Measurements from ENCODE around the gene STPG1.

The STPG1 gene

GRCh38 chr1:24403806-24404205 lies 9.8 kb downstream of the STPG1 start:
- Histone ChIP-seq H3K27me3 (replicated peaks; ENCODE audit: control insufficient read depth, insufficient read depth, low read length, poor library complexity, severe bottlenecking) (no peaks in the 10 kb centered on the region), H3K36me3 (ENCODE audit: control insufficient read depth, insufficient read depth, low read length) (no peaks in the 10 kb centered on the region), H3K27ac (ENCODE audit: insufficient read depth, low read length, poor library complexity, severe bottlenecking) (no peak overlapping the region), H3K4me1 (ENCODE audit: control insufficient read depth, insufficient read depth, low read length, poor library complexity, severe bottlenecking) (no peaks in the 10 kb centered on the region), H3K9me3 (ENCODE audit: control insufficient read depth, low read length) (no peaks in the 10 kb centered on the region), H3K4me3 (ENCODE audit: insufficient read depth, low read depth, low read length, poor library complexity, severe bottlenecking) (no peak overlapping the region)
- no peak for DNase-seq

- H3K4me1 ChIP-seq (ENCODE audit: control insufficient read depth, insufficient read depth, low read length, poor library complexity, severe bottlenecking): no peaks in the 10 kb centered on the region
- no peak for DNase-seq
- no peak overlapping the region for H3K27ac ChIP-seq (ENCODE audit: insufficient read depth, low read length, poor library complexity, severe bottlenecking)
- no peaks in the 10 kb centered on the region for H3K9me3 ChIP-seq (ENCODE audit: control insufficient read depth, low read length)
- no peak overlapping the region for H3K4me3 ChIP-seq (ENCODE audit: insufficient read depth, low read depth, low read length, poor library complexity, severe bottlenecking)
- H3K27me3 ChIP-seq (replicated peaks; ENCODE audit: control insufficient read depth, insufficient read depth, low read length, poor library complexity, severe bottlenecking): no peaks in the 10 kb centered on the region
- H3K36me3 ChIP-seq (ENCODE audit: control insufficient read depth, insufficient read depth, low read length): no peaks in the 10 kb centered on the region
These were observed 13.5 kb downstream of the STPG1 start for GRCh38 chr1:24400065-24400464.

GRCh38 chr1:24393892-24394291 lies 19.7 kb downstream of the STPG1 start:
- H3K36me3 ChIP-seq (ENCODE audit: control insufficient read depth, insufficient read depth, low read length): no peaks in the 10 kb centered on the region
- no peak for DNase-seq
- H3K27ac ChIP-seq (ENCODE audit: insufficient read depth, low read length, poor library complexity, severe bottlenecking): no peak overlapping the region
- no peaks in the 10 kb centered on the region for H3K9me3 ChIP-seq (ENCODE audit: control insufficient read depth, low read length)
- no peak overlapping the region for H3K4me3 ChIP-seq (ENCODE audit: insufficient read depth, low read depth, low read length, poor library complexity, severe bottlenecking)
- H3K4me1 ChIP-seq (ENCODE audit: control insufficient read depth, insufficient read depth, low read length, poor library complexity, severe bottlenecking): peaks cover 10% of the 10 kb centered on the region
- no peaks in the 10 kb centered on the region for H3K27me3 ChIP-seq (replicated peaks; ENCODE audit: control insufficient read depth, insufficient read depth, low read length, poor library complexity, severe bottlenecking)

- H3K27ac ChIP-seq (ENCODE audit: insufficient read depth, low read length, poor library complexity, severe bottlenecking): peak overlapping the region; percentile 88
- H3K9me3 ChIP-seq (ENCODE audit: control insufficient read depth, low read length): no peaks in the 10 kb centered on the region
These were observed 20.5 kb downstream of the STPG1 start for GRCh38 chr1:24392982-24393650.

GRCh38 chr1:24392604-24392946 lies 21.0 kb downstream of the STPG1 start:
- H3K27ac ChIP-seq (ENCODE audit: insufficient read depth, low read length, poor library complexity, severe bottlenecking): peak overlapping the region; percentile 88
- no peaks in the 10 kb centered on the region for H3K9me3 ChIP-seq (ENCODE audit: control insufficient read depth, low read length)
- no peaks in the 10 kb centered on the region for H3K36me3 ChIP-seq (ENCODE audit: control insufficient read depth, insufficient read depth, low read length)
- no peak overlapping the region for H3K4me3 ChIP-seq (ENCODE audit: insufficient read depth, low read depth, low read length, poor library complexity, severe bottlenecking)
- no peak for DNase-seq
- H3K4me1 ChIP-seq (ENCODE audit: control insufficient read depth, insufficient read depth, low read length, poor library complexity, severe bottlenecking): peaks cover 10% of the 10 kb centered on the region
- H3K27me3 ChIP-seq (replicated peaks; ENCODE audit: control insufficient read depth, insufficient read depth, low read length, poor library complexity, severe bottlenecking): no peaks in the 10 kb centered on the region

More at GRCh38 chr1:24392982-24393650, 20.5 kb downstream of the STPG1 start:
- DNase-seq: no peak
- H3K27me3 ChIP-seq (replicated peaks; ENCODE audit: control insufficient read depth, insufficient read depth, low read length, poor library complexity, severe bottlenecking): no peaks in the 10 kb centered on the region
- no peak overlapping the region for H3K4me3 ChIP-seq (ENCODE audit: insufficient read depth, low read depth, low read length, poor library complexity, severe bottlenecking)
- H3K4me1 ChIP-seq (ENCODE audit: control insufficient read depth, insufficient read depth, low read length, poor library complexity, severe bottlenecking): peaks cover 10% of the 10 kb centered on the region
- no peaks in the 10 kb centered on the region for H3K36me3 ChIP-seq (ENCODE audit: control insufficient read depth, insufficient read depth, low read length)

GRCh38 chr1:24391882-24392603 lies 21.5 kb downstream of the STPG1 start:
- Histone ChIP-seq H3K27me3 (replicated peaks; ENCODE audit: control insufficient read depth, insufficient read depth, low read length, poor library complexity, severe bottlenecking) (no peaks in the 10 kb centered on the region), H3K4me3 (ENCODE audit: insufficient read depth, low read depth, low read length, poor library complexity, severe bottlenecking) (peak overlapping the region; percentile 35), H3K27ac (ENCODE audit: insufficient read depth, low read length, poor library complexity, severe bottlenecking) (peak overlapping the region; percentile 88)

GRCh38 chr1:24390924-24391782 lies 22.4 kb downstream of the STPG1 start:
- H3K4me1 ChIP-seq (ENCODE audit: control insufficient read depth, insufficient read depth, low read length, poor library complexity, severe bottlenecking): peaks cover 10% of the 10 kb centered on the region
- peak; percentile 45 to 61 (median 45) for DNase-seq
- H3K27me3 ChIP-seq (replicated peaks; ENCODE audit: control insufficient read depth, insufficient read depth, low read length, poor library complexity, severe bottlenecking): no peaks in the 10 kb centered on the region
- H3K36me3 ChIP-seq (ENCODE audit: control insufficient read depth, insufficient read depth, low read length): no peaks in the 10 kb centered on the region
- peak overlapping the region; percentile 35 for H3K4me3 ChIP-seq (ENCODE audit: insufficient read depth, low read depth, low read length, poor library complexity, severe bottlenecking)
- peak overlapping the region; percentile 88 for H3K27ac ChIP-seq (ENCODE audit: insufficient read depth, low read length, poor library complexity, severe bottlenecking)
- H3K9me3 ChIP-seq (ENCODE audit: control insufficient read depth, low read length): no peaks in the 10 kb centered on the region

More at GRCh38 chr1:24391882-24392603, 21.5 kb downstream of the STPG1 start:
- H3K4me1 ChIP-seq (ENCODE audit: control insufficient read depth, insufficient read depth, low read length, poor library complexity, severe bottlenecking): peaks cover 10% of the 10 kb centered on the region
- peak; percentile 37 to 56 (median 45) for DNase-seq
- no peaks in the 10 kb centered on the region for H3K9me3 ChIP-seq (ENCODE audit: control insufficient read depth, low read length)
- no peaks in the 10 kb centered on the region for H3K36me3 ChIP-seq (ENCODE audit: control insufficient read depth, insufficient read depth, low read length)

GRCh38 chr1:24389231-24389678 lies 24.3 kb downstream of the STPG1 start:
- Histone ChIP-seq H3K27ac (ENCODE audit: insufficient read depth, low read length, poor library complexity, severe bottlenecking) (no peak overlapping the region), H3K4me3 (ENCODE audit: insufficient read depth, low read depth, low read length, poor library complexity, severe bottlenecking) (no peak overlapping the region), H3K9me3 (ENCODE audit: control insufficient read depth, low read length) (no peaks in the 10 kb centered on the region), H3K4me1 (ENCODE audit: control insufficient read depth, insufficient read depth, low read length, poor library complexity, severe bottlenecking) (peaks cover 18% of the 10 kb centered on the region), H3K36me3 (ENCODE audit: control insufficient read depth, insufficient read depth, low read length) (no peaks in the 10 kb centered on the region), H3K27me3 (replicated peaks; ENCODE audit: control insufficient read depth, insufficient read depth, low read length, poor library complexity, severe bottlenecking) (no peaks in the 10 kb centered on the region)
- no peak for DNase-seq

- Histone ChIP-seq H3K4me3 (ENCODE audit: insufficient read depth, low read depth, low read length, poor library complexity, severe bottlenecking) (no peak overlapping the region), H3K27ac (ENCODE audit: insufficient read depth, low read length, poor library complexity, severe bottlenecking) (no peak overlapping the region), H3K27me3 (replicated peaks; ENCODE audit: control insufficient read depth, insufficient read depth, low read length, poor library complexity, severe bottlenecking) (no peaks in the 10 kb centered on the region), H3K9me3 (ENCODE audit: control insufficient read depth, low read length) (no peaks in the 10 kb centered on the region), H3K36me3 (ENCODE audit: control insufficient read depth, insufficient read depth, low read length) (no peaks in the 10 kb centered on the region), H3K4me1 (ENCODE audit: control insufficient read depth, insufficient read depth, low read length, poor library complexity, severe bottlenecking) (peaks cover 18% of the 10 kb centered on the region)
- DNase-seq: no peak
These were observed 25.2 kb downstream of the STPG1 start for GRCh38 chr1:24388331-24388885.
